Activated CD4-positive, alpha-beta T cell treated with anti-CD3 and anti-CD28 coated beads for 36 hours (primary cell): ENCODE measurements around the gene PPARG. TPM values are rescaled to one million over a fixed set of nuclear protein-coding genes. Genes with fewer than 3 reads are reported as not detected.
A peak's percentile ranks its signal among the peaks of the same experiment; 100 is the strongest.

Experiments used
- ATAC-seq: fragments of 200-7000 bp; cut with Tn5 transposase; one replicate; pipeline ENCODE4 v1.10.0; 2021; ENCODE audit warnings: mild to moderate bottlenecking, moderate library complexity
- CTCF ChIA-PET: fragments of 350-600 bp; sonication (Branson Sonifier 250); formaldehyde crosslinking; loops from one replicate; lab custom pipeline; 2021; ENCODE audit warnings: antibody characterized with exemption; lab: Charles Lee
- POLR2A ChIA-PET: fragments of 350-600 bp; sonication (Branson Sonifier 250); formaldehyde crosslinking; loops from one replicate; lab custom pipeline; 2021; ENCODE audit warnings: antibody characterized with exemption, inconsistent platforms; lab: Charles Lee
- DNase-seq: peaks from one replicate; pipeline ENCODE4 v3.0.0-alpha.2; 2020
- H3K27ac Mint-ChIP-seq: one replicate; pipeline ENCODE4 v1.8.0; 2021; ENCODE audit warnings: mixed read lengths
- H3K27me3 Mint-ChIP-seq: one replicate; pipeline ENCODE4 v1.8.0; 2021; ENCODE audit warnings: mixed read lengths
- H3K36me3 Mint-ChIP-seq: one replicate; pipeline ENCODE4 v1.8.0; 2021; ENCODE audit warnings: low read depth, mixed read lengths
- H3K4me1 Mint-ChIP-seq: one replicate; pipeline ENCODE4 v1.8.0; 2021; ENCODE audit warnings: mixed read lengths
- H3K4me3 Mint-ChIP-seq: one replicate; pipeline ENCODE4 v1.8.0; 2021; ENCODE audit warnings: mild to moderate bottlenecking, moderate library complexity, mixed read lengths
- H3K9me3 Mint-ChIP-seq: one replicate; pipeline ENCODE4 v1.8.0; 2021; ENCODE audit warnings: low read depth, mixed read lengths
- intact Hi-C, 2 experiments: fragments of 100-400 bp; cut with DNase I in 1 of 2; cut with micrococcal nuclease in 1 of 2; formaldehyde crosslinking; loops; one replicate each; pipeline versions ENCODE4 v1.14.2 to v1.15.1; 2022 to 2024; cut with DNase I, micrococcal nuclease
- total RNA-seq, 2 experiments: library from RNA; stranded (reverse); gene quantifications; one replicate each; pipeline ENCODE4 v1.2.3, GENCODE V29; 2021

PPARG gene
- total RNA-seq: 1 to 10 TPM; 1.1 TPM

GRCh38 chr3:12288182-12289129 lies at the start of gene PPARG:
TSS of gene PPARG (plus strand) at chr3:12289070. CDS start at chr3:12379712, 90,642 bp downstream.
- peak; percentile 67 for ATAC-seq
- DNase-seq: peak; percentile 23
- Mint-ChIP-seq H3K4me3 (peak within 1 kb of the TSS; percentile 52), H3K9me3 (no peaks in the 10 kb centered on the region), H3K4me1 (peaks cover 4% of the 10 kb centered on the region), H3K27ac (no peak within 1 kb of the TSS), H3K27me3 (peaks cover 43% of the 10 kb centered on the region), H3K36me3 (no peaks in the 10 kb centered on the region)
- POLR2A ChIA-PET: no interaction called here
- intact Hi-C loops: loop anchor here (5.0 kb wide), 3 partner anchors 151 to 194 kb away; partner anchors contain the start of gene TSEN2 (in 1 of the 2)
- CTCF ChIA-PET: no interaction called here

GRCh38 chr3:12239301-12239700 lies 49.6 kb upstream of the PPARG start:
- ATAC-seq (no peak), DNase-seq (no peak)
- peaks cover 2% of the 10 kb centered on the region for H3K4me1 Mint-ChIP-seq
- H3K27me3 Mint-ChIP-seq: peaks cover 20% of the 10 kb centered on the region
- no peaks in the 10 kb centered on the region for H3K9me3 Mint-ChIP-seq
- no peak overlapping the region for H3K4me3 Mint-ChIP-seq
- no peak overlapping the region for H3K27ac Mint-ChIP-seq
- POLR2A ChIA-PET: interaction anchor here (0.5 kb wide), 1 partner anchor 184 kb away, joined by 4 read pairs; no protein-coding TSS in a partner anchor
- H3K36me3 Mint-ChIP-seq: no peaks in the 10 kb centered on the region
- CTCF ChIA-PET: interaction anchor here (0.9 kb wide), 1 partner anchor 115 kb away, joined by 3 read pairs; no protein-coding TSS in a partner anchor
- intact Hi-C loops: no loop called here

- ChIA-PET CTCF (interaction anchor here (0.5 kb wide), 1 partner anchor 22 kb away, joined by 4 read pairs; no protein-coding TSS in a partner anchor), POLR2A (no interaction called here)
- Mint-ChIP-seq H3K9me3 (no peaks in the 10 kb centered on the region), H3K27ac (no peak overlapping the region), H3K4me3 (no peak overlapping the region), H3K36me3 (no peaks in the 10 kb centered on the region), H3K4me1 (peaks cover 8% of the 10 kb centered on the region), H3K27me3 (peaks cover 26% of the 10 kb centered on the region)
- DNase-seq (no peak), ATAC-seq (no peak)
- intact Hi-C loops: no loop called here
Observed at GRCh38 chr3:12242772-12243171, 46.1 kb upstream of the PPARG start.

GRCh38 chr3:12246497-12247163 lies 42.2 kb upstream of the PPARG start:
- peaks cover 26% of the 10 kb centered on the region for H3K27me3 Mint-ChIP-seq
- H3K27ac Mint-ChIP-seq: no peak overlapping the region
- ChIA-PET CTCF (interaction anchor here (0.5 to 2.6 kb wide), 3 partner anchors 11 to 815 kb away, joined by 3 to 6 read pairs (median 6); no protein-coding TSS in a partner anchor), POLR2A (no interaction called here)
- ATAC-seq: no peak
- intact Hi-C loops: no loop called here
- H3K36me3 Mint-ChIP-seq: peaks cover 2% of the 10 kb centered on the region
- H3K9me3 Mint-ChIP-seq: peaks cover 5% of the 10 kb centered on the region
- H3K4me1 Mint-ChIP-seq: peaks cover 8% of the 10 kb centered on the region
- DNase-seq: no peak
- no peak overlapping the region for H3K4me3 Mint-ChIP-seq

- Mint-ChIP-seq H3K4me1 (peaks cover 8% of the 10 kb centered on the region), H3K9me3 (peaks cover 5% of the 10 kb centered on the region), H3K36me3 (peaks cover 2% of the 10 kb centered on the region), H3K4me3 (no peak overlapping the region), H3K27ac (no peak overlapping the region), H3K27me3 (peaks cover 26% of the 10 kb centered on the region)
- ChIA-PET POLR2A (no interaction called here), CTCF (no interaction called here)
- DNase-seq: no peak
- ATAC-seq: no peak
- intact Hi-C loops: no loop called here
Observed at GRCh38 chr3:12247411-12247810, 41.5 kb upstream of the PPARG start.

- H3K27ac Mint-ChIP-seq: no peak overlapping the region
- H3K36me3 Mint-ChIP-seq: peaks cover 2% of the 10 kb centered on the region
- H3K4me3 Mint-ChIP-seq: no peak overlapping the region
- intact Hi-C loops: no loop called here
- ATAC-seq (no peak), DNase-seq (no peak)
- peaks cover 8% of the 10 kb centered on the region for H3K4me1 Mint-ChIP-seq
- H3K27me3 Mint-ChIP-seq: peaks cover 29% of the 10 kb centered on the region
- peaks cover 5% of the 10 kb centered on the region for H3K9me3 Mint-ChIP-seq
- ChIA-PET CTCF (interaction anchor here (0.7 kb wide), 1 partner anchor 472 kb away, joined by 4 read pairs; no protein-coding TSS in a partner anchor), POLR2A (no interaction called here)
Observed at GRCh38 chr3:12249519-12249918, 39.4 kb upstream of the PPARG start.

GRCh38 chr3:12252889-12253288 lies 36.0 kb upstream of the PPARG start:
- intact Hi-C loops: no loop called here
- CTCF ChIA-PET: interaction anchor here (0.6 to 1.2 kb wide), 2 partner anchors 14 to 118 kb away, joined by 3 to 5 read pairs; no protein-coding TSS in a partner anchor
- Mint-ChIP-seq H3K27ac (no peak overlapping the region), H3K4me3 (no peak overlapping the region), H3K36me3 (peaks cover 2% of the 10 kb centered on the region), H3K9me3 (peaks cover 5% of the 10 kb centered on the region), H3K27me3 (peaks cover 14% of the 10 kb centered on the region), H3K4me1 (no peaks in the 10 kb centered on the region)
- ATAC-seq (no peak), DNase-seq (no peak)
- POLR2A ChIA-PET: no interaction called here

GRCh38 chr3:12253516-12254343 lies 35.1 kb upstream of the PPARG start:
- POLR2A ChIA-PET: interaction anchor here (0.9 kb wide), 1 partner anchor 19 kb away, joined by 3 read pairs; no protein-coding TSS in a partner anchor
- no peak for ATAC-seq
- Mint-ChIP-seq H3K9me3 (peaks cover 5% of the 10 kb centered on the region), H3K36me3 (peaks cover 2% of the 10 kb centered on the region), H3K4me3 (no peak overlapping the region), H3K27ac (no peak overlapping the region), H3K27me3 (peaks cover 14% of the 10 kb centered on the region), H3K4me1 (no peaks in the 10 kb centered on the region)
- DNase-seq: no peak
- intact Hi-C loops: no loop called here
- CTCF ChIA-PET: interaction anchor here (0.6 to 1.2 kb wide), 3 partner anchors 13 to 226 kb away, joined by 3 to 5 read pairs (median 3); no protein-coding TSS in a partner anchor

GRCh38 chr3:12255393-12255792 lies 33.5 kb upstream of the PPARG start:
- POLR2A ChIA-PET: interaction anchor here (0.6 kb wide), 1 partner anchor 136 kb away, joined by 5 read pairs; no protein-coding TSS in a partner anchor
- no peaks in the 10 kb centered on the region for H3K36me3 Mint-ChIP-seq

GRCh38 chr3:12258911-12259310 lies 30.0 kb upstream of the PPARG start:
- H3K27ac Mint-ChIP-seq: no peak overlapping the region
- POLR2A ChIA-PET: no interaction called here
- CTCF ChIA-PET: no interaction called here
- H3K27me3 Mint-ChIP-seq: peaks cover 8% of the 10 kb centered on the region
- DNase-seq (no peak), ATAC-seq (no peak)
- intact Hi-C loops: no loop called here
- H3K36me3 Mint-ChIP-seq: no peaks in the 10 kb centered on the region
- H3K9me3 Mint-ChIP-seq: no peaks in the 10 kb centered on the region
- no peak overlapping the region for H3K4me3 Mint-ChIP-seq
- H3K4me1 Mint-ChIP-seq: no peaks in the 10 kb centered on the region

More at GRCh38 chr3:12255393-12255792, 33.5 kb upstream of the PPARG start:
- no peak overlapping the region for H3K27ac Mint-ChIP-seq
- DNase-seq: no peak
- CTCF ChIA-PET: interaction anchor here (0.8 kb wide), 1 partner anchor 120 kb away, joined by 5 read pairs; no protein-coding TSS in a partner anchor
- peaks cover 12% of the 10 kb centered on the region for H3K27me3 Mint-ChIP-seq
- no peak for ATAC-seq
- intact Hi-C loops: no loop called here
- peaks cover 2% of the 10 kb centered on the region for H3K9me3 Mint-ChIP-seq
- H3K4me1 Mint-ChIP-seq: no peaks in the 10 kb centered on the region
- no peak overlapping the region for H3K4me3 Mint-ChIP-seq
